ENCODE measurements around the gene WFDC5.
"Not testable (repeated sequence)": the region's sequence is repeated elsewhere in the genome, so short reads cannot be mapped to it uniquely, and the experiment has no call there.

Gene WFDC5

GRCh38 chr20:45140836-45141235 lies 25.9 kb upstream of the WFDC5 start:
- Histone ChIP-seq H2AFZ (ENCODE audit: low read length, unreplicated experiment) (no peak overlapping the region), H3K4me1 (ENCODE audit: control insufficient read depth, insufficient read depth, low read length, unreplicated experiment) (no peaks in the 10 kb centered on the region), H3K27me3 (ENCODE audit: insufficient read depth, low read length) (peaks cover 35% of the 10 kb centered on the region), H3K4me3 (ENCODE audit: low read depth, low read length) (no peak overlapping the region), H3K27ac (ENCODE audit: low read depth, low read length) (no peak overlapping the region), H3K79me2 (ENCODE audit: control insufficient read depth, insufficient read depth, low read length, unreplicated experiment) (no peaks in the 10 kb centered on the region), H3K36me3 (ENCODE audit: insufficient read depth, low read length) (no peaks in the 10 kb centered on the region)

- not testable (repeated sequence) for H3K4me3 ChIP-seq (ENCODE audit: low read depth, low read length); H3K27ac ChIP-seq (ENCODE audit: low read depth, low read length); H2AFZ ChIP-seq (ENCODE audit: low read length, unreplicated experiment); H3K4me1 ChIP-seq (ENCODE audit: control insufficient read depth, insufficient read depth, low read length, unreplicated experiment); H3K79me2 ChIP-seq (ENCODE audit: control insufficient read depth, insufficient read depth, low read length, unreplicated experiment); H3K36me3 ChIP-seq (ENCODE audit: insufficient read depth, low read length)
- peaks cover 28% of the 10 kb centered on the region for H3K27me3 ChIP-seq (ENCODE audit: insufficient read depth, low read length)
These were observed 24.9 kb upstream of the WFDC5 start for GRCh38 chr20:45139733-45140375.

DNA sequence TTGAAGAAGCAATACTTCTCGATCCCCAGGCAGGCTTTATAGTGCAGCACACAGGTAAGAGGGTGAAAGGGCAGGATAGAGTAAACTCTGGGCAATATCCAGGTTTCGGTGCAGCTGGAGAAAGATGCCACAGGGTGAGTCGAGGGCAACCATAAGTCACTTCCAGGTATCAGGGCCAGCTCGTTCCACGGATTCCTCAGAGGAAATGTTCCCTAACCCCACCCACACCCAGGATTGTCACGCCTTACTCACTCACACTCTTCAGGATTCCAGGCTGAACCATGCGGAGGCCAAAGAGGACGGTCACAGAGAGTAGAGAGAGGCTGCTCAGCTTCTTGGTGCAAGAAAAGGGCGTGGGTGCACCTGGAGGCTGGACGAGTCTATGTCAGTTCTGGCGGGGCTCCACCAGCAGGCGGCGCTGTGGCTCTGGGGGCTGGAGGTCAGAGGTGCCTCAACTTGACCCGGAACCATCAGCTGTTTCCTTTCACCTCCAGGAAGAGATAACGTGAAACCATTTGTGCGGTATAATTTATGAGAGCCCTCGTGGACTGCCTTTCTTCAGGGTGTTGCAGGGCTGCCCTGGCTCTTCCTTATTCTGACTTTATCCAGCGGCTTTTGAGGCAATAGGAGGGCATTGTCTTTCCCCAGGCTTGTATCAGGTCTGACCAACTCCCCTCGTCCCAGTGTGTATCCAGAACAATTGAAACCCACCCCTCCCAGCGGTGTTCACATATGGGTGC lies 23.8 kb upstream of the WFDC5 start:
- H2AFZ ChIP-seq (ENCODE audit: low read length, unreplicated experiment), result no peak overlapping the region

GRCh38 chr20:45136911-45137310 lies 21.9 kb upstream of the WFDC5 start:
- no peaks in the 10 kb centered on the region for H3K36me3 ChIP-seq (ENCODE audit: insufficient read depth, low read length)
- H3K27ac ChIP-seq (ENCODE audit: low read depth, low read length), result no peak overlapping the region
- no peak overlapping the region for H2AFZ ChIP-seq (ENCODE audit: low read length, unreplicated experiment)
- peaks cover 35% of the 10 kb centered on the region for H3K27me3 ChIP-seq (ENCODE audit: insufficient read depth, low read length)
- H3K4me1 ChIP-seq (ENCODE audit: control insufficient read depth, insufficient read depth, low read length, unreplicated experiment), result no peaks in the 10 kb centered on the region
- no peaks in the 10 kb centered on the region for H3K79me2 ChIP-seq (ENCODE audit: control insufficient read depth, insufficient read depth, low read length, unreplicated experiment)
- H3K4me3 ChIP-seq (ENCODE audit: low read depth, low read length), result no peak overlapping the region

More for the DNA sequence above, 23.8 kb upstream of the WFDC5 start:
- H3K27ac ChIP-seq (ENCODE audit: low read depth, low read length), result no peak overlapping the region
- no peaks in the 10 kb centered on the region for H3K79me2 ChIP-seq (ENCODE audit: control insufficient read depth, insufficient read depth, low read length, unreplicated experiment)
- H3K4me3 ChIP-seq (ENCODE audit: low read depth, low read length), result no peak overlapping the region
- no peaks in the 10 kb centered on the region for H3K36me3 ChIP-seq (ENCODE audit: insufficient read depth, low read length)
- H3K27me3 ChIP-seq (ENCODE audit: insufficient read depth, low read length), result peaks cover 23% of the 10 kb centered on the region; the same call in 1 of the 2 replicates
- no peaks in the 10 kb centered on the region for H3K4me1 ChIP-seq (ENCODE audit: control insufficient read depth, insufficient read depth, low read length, unreplicated experiment)

DNA sequence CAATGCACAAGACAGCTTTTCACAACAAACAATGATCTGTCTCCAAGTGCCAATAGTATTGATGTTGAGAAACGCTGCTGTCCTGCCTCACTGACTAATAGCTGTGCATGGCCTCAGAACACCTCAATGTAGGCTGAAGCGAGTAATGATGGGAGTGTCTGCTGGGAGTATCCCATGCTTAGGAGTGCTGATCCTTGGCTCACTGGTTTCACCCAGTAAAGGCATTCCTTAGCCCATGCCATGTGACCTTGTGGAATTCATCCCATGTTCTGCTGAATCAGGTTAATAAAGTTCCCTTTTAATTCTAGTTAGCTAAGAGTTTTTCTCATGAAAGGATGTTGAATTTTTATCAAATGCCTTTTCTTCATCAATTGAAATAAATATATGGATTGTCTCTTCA lies 13.1 kb upstream of the WFDC5 start:
- H3K4me1 ChIP-seq (ENCODE audit: control insufficient read depth, insufficient read depth, low read length, unreplicated experiment), result no peaks in the 10 kb centered on the region
- H3K27me3 ChIP-seq (ENCODE audit: insufficient read depth, low read length), result peaks cover 76% of the 10 kb centered on the region
- no peak overlapping the region for H3K27ac ChIP-seq (ENCODE audit: low read depth, low read length)
- no peak overlapping the region for H2AFZ ChIP-seq (ENCODE audit: low read length, unreplicated experiment)
- no peaks in the 10 kb centered on the region for H3K36me3 ChIP-seq (ENCODE audit: insufficient read depth, low read length)
- no peaks in the 10 kb centered on the region for H3K79me2 ChIP-seq (ENCODE audit: control insufficient read depth, insufficient read depth, low read length, unreplicated experiment)
- no peak overlapping the region for H3K4me3 ChIP-seq (ENCODE audit: low read depth, low read length)

GRCh38 chr20:45124365-45124764 lies 9.4 kb upstream of the WFDC5 start, which contains the start of gene WFDC12:
Gene WFDC12 (minus strand): TSS chr20:45124465. CDS start chr20:45124447, 18 bp downstream.
- Histone ChIP-seq H3K4me3 (ENCODE audit: low read depth, low read length) (no peak within 1 kb of the TSS), H3K27me3 (ENCODE audit: insufficient read depth, low read length) (peaks cover 76% of the 10 kb centered on the region), H2AFZ (ENCODE audit: low read length, unreplicated experiment) (no peak within 1 kb of the TSS), H3K27ac (ENCODE audit: low read depth, low read length) (no peak within 1 kb of the TSS), H3K36me3 (ENCODE audit: insufficient read depth, low read length) (no peaks in the 10 kb centered on the region), H3K79me2 (ENCODE audit: control insufficient read depth, insufficient read depth, low read length, unreplicated experiment) (no peaks in the 10 kb centered on the region), H3K4me1 (ENCODE audit: control insufficient read depth, insufficient read depth, low read length, unreplicated experiment) (no peaks in the 10 kb centered on the region)

- H3K27me3 ChIP-seq (ENCODE audit: insufficient read depth, low read length), result peaks cover 64% of the 10 kb centered on the region
- no peak overlapping the region for H3K4me3 ChIP-seq (ENCODE audit: low read depth, low read length)
These were observed 6.4 kb upstream of the WFDC5 start for GRCh38 chr20:45121388-45121787.

GRCh38 chr20:45119556-45120266 lies 4.7 kb upstream of the WFDC5 start:
- no peaks in the 10 kb centered on the region for H3K79me2 ChIP-seq (ENCODE audit: control insufficient read depth, insufficient read depth, low read length, unreplicated experiment)
- H2AFZ ChIP-seq (ENCODE audit: low read length, unreplicated experiment), result no peak overlapping the region
- H3K27me3 ChIP-seq (ENCODE audit: insufficient read depth, low read length), result peaks cover 50% of the 10 kb centered on the region
- H3K27ac ChIP-seq (ENCODE audit: low read depth, low read length), result no peak overlapping the region
- H3K4me1 ChIP-seq (ENCODE audit: control insufficient read depth, insufficient read depth, low read length, unreplicated experiment), result no peaks in the 10 kb centered on the region
- no peaks in the 10 kb centered on the region for H3K36me3 ChIP-seq (ENCODE audit: insufficient read depth, low read length)
- no peak overlapping the region for H3K4me3 ChIP-seq (ENCODE audit: low read depth, low read length)

More at GRCh38 chr20:45121388-45121787, 6.4 kb upstream of the WFDC5 start:
- H2AFZ ChIP-seq (ENCODE audit: low read length, unreplicated experiment), result no peak overlapping the region
- H3K79me2 ChIP-seq (ENCODE audit: control insufficient read depth, insufficient read depth, low read length, unreplicated experiment), result no peaks in the 10 kb centered on the region
- H3K27ac ChIP-seq (ENCODE audit: low read depth, low read length), result no peak overlapping the region
- no peaks in the 10 kb centered on the region for H3K4me1 ChIP-seq (ENCODE audit: control insufficient read depth, insufficient read depth, low read length, unreplicated experiment)
- H3K36me3 ChIP-seq (ENCODE audit: insufficient read depth, low read length), result no peaks in the 10 kb centered on the region

- Histone ChIP-seq H3K4me1 (ENCODE audit: control insufficient read depth, insufficient read depth, low read length, unreplicated experiment) (no peaks in the 10 kb centered on the region), H3K36me3 (ENCODE audit: insufficient read depth, low read length) (no peaks in the 10 kb centered on the region), H2AFZ (ENCODE audit: low read length, unreplicated experiment) (no peak overlapping the region), H3K27ac (ENCODE audit: low read depth, low read length) (no peak overlapping the region), H3K79me2 (ENCODE audit: control insufficient read depth, insufficient read depth, low read length, unreplicated experiment) (no peaks in the 10 kb centered on the region), H3K4me3 (ENCODE audit: low read depth, low read length) (no peak overlapping the region), H3K27me3 (ENCODE audit: insufficient read depth, low read length) (peaks cover 34% of the 10 kb centered on the region)
These were observed 3.1 kb upstream of the WFDC5 start for GRCh38 chr20:45118028-45118427.

DNA sequence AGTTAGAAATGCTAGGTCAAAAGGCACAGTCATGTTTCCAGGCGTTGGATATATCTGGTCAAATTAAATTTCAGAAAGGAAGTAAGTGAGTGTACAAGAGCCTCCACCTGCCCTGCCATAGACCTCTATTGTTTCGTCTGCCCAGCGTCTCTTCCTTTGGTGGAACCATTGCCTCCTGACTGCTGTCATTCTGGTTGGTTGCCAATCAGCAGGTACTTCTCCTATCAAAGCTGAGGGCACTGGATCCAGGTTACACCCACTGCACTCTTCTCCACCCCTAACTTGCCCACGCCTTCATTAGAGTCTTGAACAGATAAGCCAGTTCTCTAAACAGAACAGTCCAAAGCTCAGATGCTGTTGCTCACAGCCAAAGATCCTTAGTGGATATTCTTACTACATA lies 2.6 kb upstream of the WFDC5 start:
- H3K27me3 ChIP-seq (ENCODE audit: insufficient read depth, low read length), result peaks cover 31% of the 10 kb centered on the region
- H3K27ac ChIP-seq (ENCODE audit: low read depth, low read length), result no peak overlapping the region
- H3K4me1 ChIP-seq (ENCODE audit: control insufficient read depth, insufficient read depth, low read length, unreplicated experiment), result no peaks in the 10 kb centered on the region
- no peak overlapping the region for H3K4me3 ChIP-seq (ENCODE audit: low read depth, low read length)
- H2AFZ ChIP-seq (ENCODE audit: low read length, unreplicated experiment), result no peak overlapping the region
- no peaks in the 10 kb centered on the region for H3K36me3 ChIP-seq (ENCODE audit: insufficient read depth, low read length)
- no peaks in the 10 kb centered on the region for H3K79me2 ChIP-seq (ENCODE audit: control insufficient read depth, insufficient read depth, low read length, unreplicated experiment)

Data from ACC112 (cell line).